ENCODE data around the gene ATP1A2.
A peak's percentile ranks its signal among the peaks of the same experiment; 100 is the strongest.

ATP1A2 gene

DNA sequence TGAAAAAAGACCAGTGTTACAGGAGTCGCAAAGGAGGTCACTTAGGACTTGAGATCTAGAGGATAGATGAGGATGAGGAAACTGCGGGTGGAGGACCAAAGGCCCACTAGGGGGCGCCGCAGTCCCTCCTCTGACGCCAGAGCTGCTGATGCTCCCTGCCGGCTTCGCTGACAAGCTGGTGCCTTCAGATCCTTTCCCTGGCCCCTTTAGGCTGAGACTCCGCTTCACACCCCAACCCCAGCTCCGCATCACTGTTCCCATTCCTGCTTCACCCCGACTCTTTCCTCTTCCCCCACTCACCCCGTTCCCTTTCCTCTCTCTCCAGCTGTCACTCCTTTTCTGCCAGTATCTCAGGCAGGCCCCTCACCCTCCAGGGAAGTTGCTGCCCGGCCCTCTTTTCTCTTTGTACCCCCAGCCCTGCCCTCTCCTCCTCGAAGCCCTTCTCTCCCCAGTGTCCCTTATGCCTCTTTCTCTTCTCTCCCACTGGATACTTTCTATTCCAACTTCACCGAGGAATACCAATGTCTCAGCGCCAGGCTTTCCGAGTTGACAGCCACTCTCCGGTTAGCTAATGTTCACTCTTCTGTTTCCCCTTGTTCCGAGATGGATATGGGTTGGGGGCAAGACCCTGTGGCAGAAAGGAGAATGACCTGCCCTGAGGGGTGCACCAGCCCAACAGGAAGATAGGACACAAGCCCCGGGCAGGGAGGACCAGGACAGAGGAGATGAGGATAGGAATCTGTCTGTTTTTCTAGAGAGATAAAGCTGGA lies 29.7 kb upstream of the ATP1A2 start:
- DNase-seq, result peak; percentile 73

DNA sequence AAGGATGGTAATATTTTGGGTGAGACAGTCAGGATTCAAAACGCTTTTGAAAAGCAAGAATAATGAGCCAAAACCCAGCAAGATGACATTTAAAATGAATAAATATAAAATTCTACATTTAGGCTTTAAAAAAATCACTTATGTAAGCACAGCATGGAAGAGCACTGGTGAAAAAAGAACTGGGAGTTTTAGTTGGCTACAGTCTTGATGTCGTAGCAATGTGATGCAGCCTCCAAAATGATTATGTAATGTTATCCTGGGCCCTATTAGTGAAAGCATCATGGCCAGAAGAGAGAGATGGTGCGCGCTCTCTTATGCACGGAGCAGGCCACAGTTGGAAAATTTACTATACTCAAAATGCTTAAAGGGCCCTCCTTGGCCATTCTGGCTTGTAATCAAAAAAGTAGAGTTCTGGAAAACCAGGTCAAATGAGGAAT lies 29.1 kb upstream of the ATP1A2 start:
- DNase-seq, result no peak

DNA sequence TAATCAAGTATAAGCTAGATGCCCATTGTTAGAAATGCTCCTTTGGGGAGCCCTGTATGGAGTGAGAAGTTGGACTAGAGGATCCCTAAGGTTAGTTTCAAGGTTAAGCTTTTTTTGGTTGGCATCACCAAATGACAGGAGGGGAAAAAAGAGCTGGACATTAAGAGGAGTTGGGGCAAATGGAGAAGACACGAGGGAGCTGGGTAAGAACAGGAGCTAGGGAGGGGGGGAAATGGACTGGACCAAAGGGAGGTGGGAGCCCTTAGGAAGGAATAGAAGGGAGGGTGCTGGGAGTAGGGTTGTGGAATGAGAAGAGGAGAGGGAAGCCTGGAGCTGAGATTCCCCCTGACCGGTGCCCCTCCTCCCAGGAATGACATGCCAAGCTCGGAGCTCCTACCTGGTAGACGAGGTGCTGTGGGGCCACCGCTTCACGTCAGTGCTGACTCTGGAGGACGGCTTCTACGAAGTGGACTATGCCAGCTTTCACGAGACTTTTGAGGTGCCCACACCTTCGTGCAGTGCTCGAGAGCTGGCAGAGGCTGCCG lies 28.4 kb upstream of the ATP1A2 start:
- no peak for DNase-seq

DNA sequence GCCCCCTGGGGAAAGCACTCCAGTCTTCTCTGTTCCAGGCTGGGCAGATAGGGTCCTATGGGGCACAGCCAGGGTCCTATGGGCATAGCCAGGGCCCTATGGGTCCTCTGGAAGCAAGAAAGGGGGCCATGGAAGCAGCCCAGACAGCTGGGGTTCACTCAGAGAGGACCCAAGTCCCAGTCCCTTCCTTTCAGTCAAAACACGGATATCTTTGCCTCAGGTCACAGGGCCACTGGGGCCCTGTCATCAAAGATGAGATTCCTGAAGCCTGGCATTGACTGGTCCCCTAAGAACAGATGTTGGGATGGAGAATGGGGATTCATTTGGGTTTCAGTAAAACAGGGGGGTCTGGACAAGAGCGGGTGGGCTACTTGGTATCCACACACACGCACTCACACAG lies 25.7 kb upstream of the ATP1A2 start:
- DNase-seq, result no peak

DNA sequence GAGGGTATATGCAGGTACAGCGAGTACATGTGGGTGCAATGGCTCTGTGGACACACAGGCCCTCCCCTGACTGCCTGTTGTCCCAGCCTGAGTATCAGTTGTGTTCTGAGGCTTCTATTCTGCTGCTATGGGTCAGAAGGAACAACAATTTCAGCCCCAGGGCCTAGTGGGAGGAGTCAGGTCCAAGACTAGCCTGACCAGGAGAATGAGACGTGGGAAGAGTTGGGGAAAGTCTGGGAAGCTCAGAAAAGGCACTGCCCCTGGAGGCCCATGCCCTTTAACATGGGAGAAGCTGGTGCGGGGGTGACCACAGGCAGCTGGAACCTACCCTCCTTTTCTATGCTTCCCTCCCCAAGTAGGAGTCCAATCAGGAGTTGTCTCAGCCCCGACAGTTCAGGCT lies 24.8 kb upstream of the ATP1A2 start:
- no peak for DNase-seq

DNA sequence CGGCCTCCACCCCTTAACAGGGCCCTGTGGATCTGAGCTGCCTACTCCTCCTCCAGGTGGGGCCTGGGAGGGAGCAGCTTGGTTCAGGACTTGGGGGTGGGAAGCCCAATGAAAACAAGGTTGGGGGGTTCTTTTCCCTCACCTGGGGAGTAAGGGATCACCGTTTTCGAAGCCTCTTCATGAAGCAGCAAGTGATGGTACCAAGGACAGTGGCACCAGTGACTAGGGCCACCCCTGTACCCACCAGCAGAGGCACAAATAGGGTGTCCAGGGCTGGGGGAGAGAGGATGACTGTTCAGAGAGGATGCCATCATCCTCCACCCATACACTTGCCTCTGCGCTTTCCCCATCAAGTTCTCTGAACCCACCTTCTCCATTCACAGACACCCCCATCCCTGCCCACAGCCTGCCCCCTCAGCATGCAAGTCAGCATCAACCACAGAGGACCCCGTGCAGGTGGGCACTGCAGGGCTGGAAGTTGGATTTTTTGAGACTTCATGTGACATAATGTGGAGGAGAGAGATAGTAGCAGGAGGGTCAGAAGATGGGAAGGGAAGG lies 23.8 kb upstream of the ATP1A2 start:
- DNase-seq, result no peak

DNA sequence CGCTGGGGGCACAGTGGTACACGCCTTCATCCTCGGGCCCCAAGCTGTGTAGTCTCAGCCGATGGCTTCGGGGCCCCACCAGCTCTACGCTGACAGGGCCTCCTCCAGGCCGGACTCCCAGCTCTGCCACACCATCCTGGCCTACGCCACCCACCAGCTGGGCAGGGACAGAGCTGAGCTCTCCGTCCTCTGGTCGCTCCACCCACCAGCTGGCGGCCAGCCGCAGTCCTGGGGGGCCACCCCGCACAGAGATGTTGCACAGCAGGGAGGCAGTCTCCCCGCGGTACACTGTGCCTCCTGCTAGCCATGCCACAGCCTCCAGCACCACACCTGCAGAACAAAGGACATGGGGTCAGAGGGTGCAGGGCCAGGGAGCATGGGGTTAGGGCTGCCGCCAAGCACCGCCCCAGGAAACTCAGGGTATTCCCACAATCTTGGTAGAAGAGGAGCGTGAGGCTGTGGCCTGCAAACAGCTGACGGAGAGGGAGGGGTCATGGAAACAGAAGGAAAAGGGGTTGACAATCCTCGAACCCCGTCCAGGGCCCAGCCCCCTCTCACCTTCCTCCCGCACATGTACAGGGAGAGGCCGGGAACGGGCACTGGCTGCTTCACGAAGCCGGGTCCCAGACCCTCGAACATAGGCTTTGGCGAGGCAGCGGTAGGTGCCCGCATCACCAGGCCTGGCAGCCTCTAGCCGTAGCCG lies 23.0 kb upstream of the ATP1A2 start:
- no peak for DNase-seq

DNA sequence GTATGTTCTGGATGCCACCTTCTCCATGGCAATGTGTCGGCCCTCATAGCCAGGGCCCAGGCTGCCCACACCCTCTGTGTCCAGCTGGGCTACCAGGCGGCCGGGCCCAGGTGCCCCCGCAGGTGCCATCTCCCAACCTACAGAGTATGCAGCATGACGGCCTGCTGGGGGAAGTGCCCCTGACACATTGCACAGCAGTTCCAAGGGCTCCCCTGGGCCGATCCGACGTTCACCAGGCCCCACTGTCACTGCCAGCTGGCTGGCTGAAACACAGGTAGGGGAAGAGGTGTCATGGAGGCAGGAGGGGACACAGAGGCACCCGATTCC lies 22.5 kb upstream of the ATP1A2 start:
- no peak for DNase-seq

DNA sequence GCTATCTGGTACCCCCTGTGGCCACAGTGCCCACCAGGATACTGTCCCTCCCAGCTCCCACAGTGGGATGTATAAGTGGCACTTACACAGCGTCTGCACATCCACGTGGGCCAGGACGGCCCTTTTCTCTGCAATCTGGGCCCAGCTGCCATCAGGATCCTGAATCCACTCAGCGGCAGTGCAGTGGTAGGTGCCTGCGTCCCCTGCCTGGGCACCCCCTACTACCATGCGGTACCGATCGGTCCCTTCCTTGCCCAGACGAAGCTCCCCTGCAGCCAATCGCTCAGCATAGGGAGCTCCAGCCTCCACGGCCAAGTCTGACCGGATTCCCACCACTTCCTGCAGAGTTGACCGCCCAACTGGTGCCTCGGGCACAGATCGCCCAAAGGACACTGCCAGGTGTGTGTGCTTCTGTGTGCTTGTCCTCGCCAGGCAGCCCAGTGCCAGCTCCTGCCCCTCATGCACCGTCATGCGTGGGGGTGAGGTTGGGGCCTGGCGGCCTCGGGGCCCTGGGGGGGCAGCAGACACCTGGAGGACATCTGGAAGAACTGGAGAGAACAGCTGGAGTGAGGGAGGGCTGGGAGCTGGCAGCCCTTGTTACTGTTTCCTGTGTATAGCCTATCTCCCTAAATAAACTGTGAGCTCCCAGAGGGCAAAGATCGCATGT lies 21.8 kb upstream of the ATP1A2 start:
- DNase-seq, result no peak

DNA sequence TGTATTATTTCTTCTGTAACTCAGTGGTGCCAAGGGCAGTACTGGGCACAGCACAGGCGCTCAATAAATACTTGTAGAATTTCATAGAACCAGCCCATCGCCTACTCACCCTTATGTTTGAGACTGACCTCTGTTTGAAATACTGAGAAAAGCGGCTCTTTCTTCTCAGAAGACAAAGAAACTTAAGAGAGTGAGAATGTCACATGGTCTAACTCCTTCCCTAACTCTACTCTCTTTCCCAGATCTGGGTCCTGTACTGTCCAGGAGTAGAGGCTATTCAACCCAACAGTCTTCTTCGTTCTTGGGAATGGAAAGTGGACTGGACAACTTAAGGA lies 21.3 kb upstream of the ATP1A2 start:
- DNase-seq, result no peak

DNA sequence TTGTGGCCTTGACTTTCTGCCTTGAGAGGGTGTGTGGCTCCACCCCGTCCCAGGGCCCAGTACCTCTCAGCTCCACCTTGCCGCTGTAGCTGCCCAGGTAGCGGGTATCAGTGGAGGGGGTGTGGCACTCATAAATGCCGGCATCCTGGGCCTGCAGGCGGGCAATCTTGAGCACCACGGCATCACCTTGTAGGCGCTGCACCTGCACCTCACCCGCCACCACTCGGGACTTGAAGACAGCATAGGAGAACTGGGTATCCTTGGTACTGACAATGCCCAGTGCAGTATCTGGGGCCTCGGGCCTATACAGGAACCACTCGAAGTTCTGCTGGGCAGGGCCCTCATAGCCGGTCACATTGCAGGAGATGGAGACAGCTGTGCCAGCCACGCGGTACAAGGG lies 20.8 kb upstream of the ATP1A2 start:
- DNase-seq, result no peak

DNA sequence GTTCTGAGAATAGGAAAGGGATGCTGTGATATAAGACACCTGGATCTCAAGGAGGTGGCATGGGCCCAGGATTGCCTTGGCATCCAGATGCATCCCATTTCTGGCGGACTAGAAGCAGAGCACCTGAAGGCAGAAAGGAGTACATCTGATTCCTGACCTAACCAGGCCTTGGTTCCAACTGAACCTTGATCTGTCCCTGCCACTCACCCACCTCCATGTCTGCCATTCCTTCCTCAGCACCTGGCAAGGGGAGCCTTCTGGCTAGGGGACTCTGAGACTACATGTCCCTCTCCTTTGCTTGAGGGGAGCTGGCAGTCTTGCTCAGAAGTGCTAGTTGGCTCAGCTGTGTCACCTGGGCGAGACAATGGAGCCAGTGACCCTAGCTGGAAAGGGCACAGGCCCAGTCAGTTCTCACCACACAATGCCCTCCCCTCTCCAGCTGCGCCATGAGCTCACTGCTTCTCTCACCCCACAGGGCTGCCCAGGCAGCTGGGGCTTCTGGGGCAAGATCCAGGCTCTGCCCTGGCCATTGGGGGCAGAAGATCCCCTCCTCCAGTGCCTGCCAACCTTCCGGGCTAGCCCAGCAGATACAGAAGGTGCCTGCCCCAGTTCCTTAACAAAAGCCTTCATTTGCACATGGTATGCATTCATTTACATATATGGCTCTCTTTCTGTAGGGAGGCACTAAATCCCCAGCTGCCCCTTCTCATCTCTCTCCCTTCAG lies 20.0 kb upstream of the ATP1A2 start:
- DNase-seq, result no peak

DNA sequence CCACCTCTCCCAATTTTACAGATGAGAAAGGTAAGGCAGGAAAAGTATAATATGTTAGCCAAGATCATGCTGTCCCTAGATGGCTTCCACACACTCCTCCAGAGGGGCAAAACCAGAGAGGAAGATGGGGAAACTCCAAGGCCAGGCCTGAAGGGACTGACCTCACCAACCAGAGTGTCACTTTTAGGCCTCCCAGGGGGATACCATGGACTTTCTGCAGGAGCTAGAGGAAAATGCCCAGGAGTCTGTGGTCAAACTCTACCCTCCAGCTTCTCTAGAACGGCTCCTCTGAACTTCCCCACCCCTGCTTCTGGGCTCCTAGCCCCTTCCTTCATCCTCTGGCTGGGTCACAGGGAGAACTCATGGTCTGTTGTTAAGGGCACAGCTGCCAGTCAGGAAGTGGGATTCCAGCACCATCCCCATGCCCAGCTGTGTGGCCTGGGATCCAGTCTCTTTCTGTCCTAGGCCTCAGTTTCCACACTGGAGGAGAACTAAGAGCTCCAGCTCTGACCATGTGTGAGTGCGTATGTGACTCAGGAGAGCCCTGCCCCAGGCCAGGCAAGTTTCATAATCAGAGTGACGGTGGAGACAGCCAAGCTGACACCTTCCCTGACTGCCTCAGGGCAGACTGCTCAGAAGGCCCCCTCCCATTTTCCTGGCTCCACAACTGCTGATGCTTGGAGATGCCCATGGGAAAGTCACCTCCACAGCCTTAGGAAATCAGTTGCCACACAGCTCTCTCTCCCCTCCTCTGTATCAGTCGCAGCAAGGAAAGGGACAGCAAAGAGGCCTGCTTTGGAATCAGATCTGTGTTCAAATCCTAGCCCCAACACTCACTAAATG lies 19.1 kb upstream of the ATP1A2 start:
- peak; percentile 31 for DNase-seq

DNA sequence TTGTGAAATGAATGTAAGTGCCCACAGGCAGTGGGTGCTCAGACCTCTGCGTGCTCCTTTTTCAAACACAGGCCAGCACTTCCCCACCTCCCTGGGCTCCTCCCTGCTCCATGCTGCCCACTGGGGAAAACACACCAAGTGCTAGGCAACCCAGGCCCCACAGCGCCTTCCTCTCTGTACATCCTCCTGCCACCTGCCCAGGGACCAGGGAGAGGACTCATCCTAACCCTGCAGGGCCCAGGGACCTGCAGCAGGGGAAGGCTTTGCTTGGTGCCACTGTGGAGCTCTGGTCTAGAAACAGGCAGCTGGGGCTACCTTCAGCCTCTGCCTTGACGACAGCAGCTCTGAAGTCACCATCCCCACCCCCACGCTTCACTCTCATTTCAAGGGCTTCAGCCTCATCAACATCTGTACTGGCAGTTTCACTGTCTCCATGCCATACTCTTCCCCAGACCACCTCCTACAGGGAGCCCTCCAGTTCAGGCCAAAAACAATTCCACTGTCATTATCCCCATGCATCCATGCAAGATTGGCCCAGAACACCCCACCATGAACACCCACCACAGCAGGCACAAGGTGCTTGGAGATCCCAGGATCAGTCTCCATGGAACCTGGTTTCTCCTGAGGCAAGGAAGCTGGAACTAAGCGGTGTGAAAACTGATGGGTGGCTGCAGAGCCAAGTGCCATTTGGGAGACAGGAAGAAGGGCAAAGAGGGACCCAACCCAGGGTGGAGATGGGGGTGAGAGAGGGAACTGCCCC lies 18.2 kb upstream of the ATP1A2 start:
- no peak for DNase-seq

DNA sequence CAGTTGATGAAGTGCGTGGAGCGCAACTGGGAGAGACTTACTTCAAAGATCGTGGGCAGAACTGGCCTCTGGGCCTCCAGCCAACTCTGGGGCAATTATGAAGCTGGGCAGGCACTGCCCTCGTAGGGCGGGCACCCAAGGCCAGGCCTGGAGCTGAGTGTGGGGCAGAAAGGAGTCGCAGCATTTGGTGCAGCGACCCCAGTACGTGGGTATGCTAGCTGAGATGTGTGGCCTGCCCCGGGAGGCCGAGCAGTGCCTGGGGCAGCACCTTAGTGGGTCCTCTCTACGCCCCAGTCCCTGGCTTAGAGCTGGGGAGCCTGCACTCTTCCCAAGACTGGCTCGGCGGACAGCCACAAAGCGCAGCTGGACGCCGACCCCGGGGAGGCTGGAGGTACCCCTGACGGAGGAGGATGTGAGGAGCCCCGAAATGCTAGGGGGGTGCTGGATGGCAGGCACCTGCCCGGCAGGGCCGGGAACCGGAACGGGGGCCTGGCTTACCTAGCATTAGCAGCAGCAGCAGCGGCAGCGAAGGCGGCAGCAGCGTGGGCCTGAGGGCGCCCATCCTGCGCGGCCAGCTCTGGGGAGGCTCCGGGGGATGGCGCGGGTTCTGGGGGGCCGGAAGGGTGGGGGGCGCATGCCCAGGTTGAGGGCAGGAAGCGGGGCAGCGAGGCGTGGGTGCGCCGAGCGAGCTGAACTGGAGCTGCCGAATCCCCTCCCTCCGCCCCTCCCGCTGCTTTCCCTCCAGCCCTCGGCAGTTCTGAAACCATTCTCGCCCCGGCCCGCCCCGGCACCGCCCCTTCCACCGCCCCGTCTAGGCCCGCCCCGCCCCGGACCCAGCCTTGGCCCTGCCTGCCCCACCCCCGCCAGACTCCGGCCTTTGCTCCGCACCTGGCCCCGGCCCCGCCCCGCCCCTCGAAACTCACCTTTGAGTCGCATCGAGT lies 17.4 kb upstream of the ATP1A2 start, which contains the start of gene IGSF8:
Gene IGSF8, minus strand, starts transcription at position 709 of the 941 bp plus-strand sequence. Its CDS starts 147 bp downstream, at position 562.
- DNase-seq, result peak; percentile 89

DNA sequence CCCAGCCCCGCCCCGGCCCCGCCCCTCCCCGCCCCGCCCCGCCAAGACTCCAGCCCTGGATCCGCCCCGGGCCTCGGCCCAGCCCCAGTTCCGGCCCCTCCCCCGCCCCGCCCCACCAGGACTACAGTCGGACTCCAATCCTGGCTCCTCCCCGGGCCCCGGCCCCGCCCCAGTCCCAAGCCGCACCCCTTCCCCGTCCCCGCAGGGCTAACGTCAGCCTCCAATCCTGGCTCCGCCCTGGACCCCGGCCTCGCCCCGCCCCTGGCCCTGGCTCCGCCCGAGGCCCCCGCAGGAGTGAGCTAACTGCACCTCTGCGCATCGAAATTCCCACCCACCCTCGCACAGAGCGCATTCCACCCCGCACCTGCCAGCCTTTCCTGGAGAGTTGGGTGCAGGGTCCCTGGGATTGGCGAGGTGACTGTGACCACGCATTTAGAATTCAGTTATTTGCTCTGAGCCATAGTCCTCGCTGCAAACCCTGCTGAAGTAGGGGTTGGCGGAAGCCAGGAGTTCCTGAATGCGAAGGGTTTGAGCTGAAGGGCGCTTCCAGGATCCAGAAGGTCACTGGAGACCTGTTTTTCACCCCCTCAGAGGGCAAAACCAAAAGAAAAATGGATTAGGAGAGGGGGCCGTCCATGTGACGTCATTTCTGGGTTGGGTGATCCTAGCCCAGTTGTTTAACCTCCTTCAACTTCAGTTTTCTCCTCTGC lies 16.6 kb upstream of the ATP1A2 start:
- peak; percentile 97 for DNase-seq

DNA sequence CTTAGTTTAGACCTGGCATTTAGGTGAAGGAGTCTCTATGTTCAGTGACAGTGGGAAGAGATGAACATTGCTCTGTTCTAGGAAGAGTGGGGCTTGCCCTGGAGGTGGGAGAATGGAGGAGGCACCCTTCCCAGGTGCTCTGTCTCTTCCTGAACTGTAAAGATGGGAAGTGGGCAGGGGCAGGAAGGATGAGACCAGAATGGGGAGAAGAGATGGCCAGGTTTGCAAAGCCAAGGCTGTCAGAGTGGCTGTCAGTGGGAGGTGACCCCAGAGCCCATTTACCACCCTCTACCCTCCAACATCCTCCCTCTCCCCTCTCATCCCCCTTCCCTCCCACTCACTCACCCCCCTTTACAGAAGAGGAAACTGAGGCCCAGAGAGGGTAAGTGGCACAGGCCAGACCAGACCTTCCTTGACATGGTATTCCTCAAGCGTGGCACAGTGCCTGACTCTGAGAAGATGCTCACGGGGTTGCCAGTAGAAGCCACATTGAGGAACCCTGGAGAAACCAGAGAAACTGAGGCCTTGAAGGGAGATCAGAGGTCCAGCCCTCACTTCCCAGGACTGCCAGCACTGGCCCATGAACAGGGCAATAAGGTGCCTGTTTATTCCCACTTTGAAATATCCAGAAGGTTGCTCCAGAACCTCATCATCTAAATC lies 15.7 kb upstream of the ATP1A2 start:
- DNase-seq, result no peak

DNA sequence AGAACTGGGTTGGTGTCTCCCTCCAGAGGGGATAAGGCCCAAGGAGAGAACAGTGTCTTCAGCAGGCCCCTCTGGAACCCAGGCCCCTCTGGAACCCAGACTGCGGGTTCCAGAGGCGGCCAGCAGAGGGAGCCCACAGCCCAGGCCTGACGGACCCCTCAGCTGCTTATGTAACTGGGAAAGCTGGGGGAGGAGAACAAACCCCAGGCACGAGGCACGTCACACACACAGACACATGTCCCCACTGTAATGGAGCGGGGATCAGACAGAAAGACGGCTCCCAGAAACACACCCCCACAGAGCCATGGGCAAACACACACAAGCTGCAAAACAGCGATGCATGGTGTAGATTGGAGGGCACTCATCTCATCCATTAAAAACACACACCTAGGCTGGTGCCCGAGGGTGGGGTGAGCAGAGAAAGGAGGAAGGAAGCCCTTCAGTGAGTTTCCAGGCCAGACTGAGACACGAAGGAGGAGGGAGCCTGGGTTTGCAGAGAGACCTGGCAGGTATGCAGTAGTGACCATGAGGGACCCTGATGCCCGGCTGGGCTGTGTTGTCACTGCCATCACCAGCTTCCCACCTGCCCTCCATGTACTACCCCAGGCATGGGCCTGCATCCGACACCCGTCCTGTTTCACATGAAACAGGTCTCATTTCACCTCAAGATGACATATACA lies 14.4 kb upstream of the ATP1A2 start:
- DNase-seq, result peak; percentile 83

Data from CD4-positive, alpha-beta T cell treated with Interferon gamma for 1 hour (primary cell).